SKM-1 treated with dmso at 0.1 percent for 144 hours (cell line): ENCODE results near the gene AGXT2.
"Not testable (repeated sequence)": the region's sequence is repeated elsewhere in the genome, so short reads cannot be mapped to it uniquely, and the experiment has no call there.

Experiments
- DNase-seq: peaks from one replicate; lab custom pipeline; 2025; ENCODE audit not compliant: unreplicated experiment; lab: John Stamatoyannopoulos, UW

Gene AGXT2

GRCh38 chr5:35015063-35015462, 32.7 kb downstream of the AGXT2 start:
- DNase-seq, result no peak

GRCh38 chr5:35012796-35013195, 35.0 kb downstream of the AGXT2 start:
- DNase-seq, result peak; percentile 5

GRCh38 chr5:35012365-35012764, 35.4 kb downstream of the AGXT2 start:
- DNase-seq, result no peak

GRCh38 chr5:35010676-35011075, 37.1 kb downstream of the AGXT2 start:
- DNase-seq, result no peak

GRCh38 chr5:35009657-35010056, 38.1 kb downstream of the AGXT2 start:
- no peak for DNase-seq

GRCh38 chr5:35009019-35009418, 38.7 kb downstream of the AGXT2 start:
- no peak for DNase-seq

GRCh38 chr5:35004771-35005170, 43.0 kb downstream of the AGXT2 start:
- no peak for DNase-seq

GRCh38 chr5:35004200-35004599, 43.5 kb downstream of the AGXT2 start:
- no peak for DNase-seq

GRCh38 chr5:35003018-35003957, 44.5 kb downstream of the AGXT2 start:
- DNase-seq, result peak; percentile 37

GRCh38 chr5:35002459-35002858, 45.3 kb downstream of the AGXT2 start:
- DNase-seq, result no peak

- no peak for DNase-seq
Observed at GRCh38 chr5:35001842-35002241, 45.9 kb downstream of the AGXT2 start.

GRCh38 chr5:34998058-34998789, 49.5 kb downstream of the AGXT2 start:
- no peak for DNase-seq

GRCh38 chr5:34996261-34996660, 51.5 kb downstream of the AGXT2 start:
- DNase-seq, result no peak

- DNase-seq, result no peak
Observed at GRCh38 chr5:34993951-34994350, 53.8 kb downstream of the AGXT2 start.

GRCh38 chr5:34991486-34992238, 56.1 kb downstream of the AGXT2 start:
- DNase-seq, result no peak

- DNase-seq, result no peak
Observed at GRCh38 chr5:34986965-34987364, 60.8 kb downstream of the AGXT2 start.

GRCh38 chr5:34982823-34983222, 64.9 kb downstream of the AGXT2 start:
- no peak for DNase-seq

GRCh38 chr5:34978681-34979080, 69.1 kb downstream of the AGXT2 start:
- DNase-seq, result no peak

GRCh38 chr5:34977934-34978613, 69.7 kb downstream of the AGXT2 start:
- DNase-seq, result no peak

GRCh38 chr5:34976347-34976746, 71.4 kb downstream of the AGXT2 start:
- DNase-seq, result no peak

GRCh38 chr5:34971655-34972054, 76.1 kb downstream of the AGXT2 start:
- not testable (repeated sequence) for DNase-seq
